Activated CD8-positive, alpha-beta memory T cell treated with anti-CD3 and anti-CD28 coated beads, Interleukin-2, amount 50 U/mL, for 4 hours (primary cell): ENCODE measurements around the gene DNAH17.

Experiments used
- DNase-seq: peaks from one replicate; pipeline ENCODE4 v3.0.0-alpha.2; 2020

Gene DNAH17

GRCh38 chr17:78442648-78443218, 134.5 kb downstream of the DNAH17 start:
- no peak for DNase-seq

- DNase-seq, result no peak
These were observed 135.8 kb downstream of the DNAH17 start for GRCh38 chr17:78441271-78441971.

- DNase-seq, result no peak
These were observed 138.4 kb downstream of the DNAH17 start for GRCh38 chr17:78438694-78439325.

- DNase-seq, result no peak
These were observed 138.9 kb downstream of the DNAH17 start for GRCh38 chr17:78438271-78438691.

GRCh38 chr17:78437508-78438169, 139.6 kb downstream of the DNAH17 start:
- no peak for DNase-seq

- no peak for DNase-seq
These were observed 141.7 kb downstream of the DNAH17 start for GRCh38 chr17:78435330-78436005.

GRCh38 chr17:78434455-78435329, 142.5 kb downstream of the DNAH17 start:
- DNase-seq, result no peak

GRCh38 chr17:78433780-78434335, 143.3 kb downstream of the DNAH17 start:
- DNase-seq, result no peak

GRCh38 chr17:78433013-78433727, 144.0 kb downstream of the DNAH17 start:
- DNase-seq, result no peak

GRCh38 chr17:78432226-78433012, 144.8 kb downstream of the DNAH17 start:
- DNase-seq, result no peak

GRCh38 chr17:78431692-78431958, 145.6 kb downstream of the DNAH17 start:
- no peak for DNase-seq

GRCh38 chr17:78430892-78431691, 146.1 kb downstream of the DNAH17 start:
- DNase-seq, result no peak

- DNase-seq, result no peak
These were observed 147.6 kb downstream of the DNAH17 start for GRCh38 chr17:78429618-78429995.

GRCh38 chr17:78428836-78429617, 148.2 kb downstream of the DNAH17 start:
- DNase-seq, result no peak

- no peak for DNase-seq
These were observed 149.1 kb downstream of the DNAH17 start for GRCh38 chr17:78428025-78428575.

GRCh38 chr17:78427140-78427539, 150.1 kb downstream of the DNAH17 start:
- no peak for DNase-seq

- no peak for DNase-seq
These were observed 150.8 kb downstream of the DNAH17 start for GRCh38 chr17:78426293-78426879.

- DNase-seq, result no peak
These were observed 151.8 kb downstream of the DNAH17 start for GRCh38 chr17:78425429-78425828.
